Measurements from ENCODE around the gene ITPKC. TPM values are rescaled to one million over a fixed set of nuclear protein-coding genes. Genes with fewer than 3 reads are reported as not detected.

The ITPKC gene
- total RNA-seq, 4 donors from 2014 or later = 18.3 to 49.7 (median 25.1) TPM

DNA sequence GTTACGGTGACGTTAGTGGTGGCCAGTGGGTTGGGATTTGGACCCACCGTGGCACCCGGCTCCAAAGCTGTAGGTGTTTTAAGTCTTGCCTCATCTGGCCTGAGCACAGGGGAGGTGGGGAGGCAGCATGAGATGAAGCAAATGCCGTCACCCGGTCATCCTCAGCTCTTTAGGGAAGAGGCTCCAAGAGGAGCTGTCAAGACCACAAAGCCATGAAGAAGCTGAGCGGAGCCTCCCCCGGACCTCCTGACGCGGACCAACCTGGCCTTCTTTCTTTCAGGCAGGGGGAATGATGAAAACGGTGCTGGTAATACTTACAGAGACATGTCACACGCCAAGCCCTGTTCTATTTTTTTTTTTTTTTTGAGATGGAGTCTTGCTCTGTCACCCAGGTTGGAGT is 26.0 kb downstream of the ITPKC start:
- TF ChIP-seq POLR2A (IDR thresholded peaks at IDR 0.05) = no peak
- TF ChIP-seq, protein P1, sequence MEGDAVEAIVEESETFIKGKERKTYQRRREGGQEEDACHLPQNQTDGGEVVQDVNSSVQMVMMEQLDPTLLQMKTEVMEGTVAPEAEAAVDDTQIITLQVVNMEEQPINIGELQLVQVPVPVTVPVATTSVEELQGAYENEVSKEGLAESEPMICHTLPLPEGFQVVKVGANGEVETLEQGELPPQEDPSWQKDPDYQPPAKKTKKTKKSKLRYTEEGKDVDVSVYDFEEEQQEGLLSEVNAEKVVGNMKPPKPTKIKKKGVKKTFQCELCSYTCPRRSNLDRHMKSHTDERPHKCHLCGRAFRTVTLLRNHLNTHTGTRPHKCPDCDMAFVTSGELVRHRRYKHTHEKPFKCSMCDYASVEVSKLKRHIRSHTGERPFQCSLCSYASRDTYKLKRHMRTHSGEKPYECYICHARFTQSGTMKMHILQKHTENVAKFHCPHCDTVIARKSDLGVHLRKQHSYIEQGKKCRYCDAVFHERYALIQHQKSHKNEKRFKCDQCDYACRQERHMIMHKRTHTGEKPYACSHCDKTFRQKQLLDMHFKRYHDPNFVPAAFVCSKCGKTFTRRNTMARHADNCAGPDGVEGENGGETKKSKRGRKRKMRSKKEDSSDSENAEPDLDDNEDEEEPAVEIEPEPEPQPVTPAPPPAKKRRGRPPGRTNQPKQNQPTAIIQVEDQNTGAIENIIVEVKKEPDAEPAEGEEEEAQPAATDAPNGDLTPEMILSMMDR (IDR thresholded peaks at IDR 0.05) = no peak
- H3K9me3 ChIP-seq = no peaks in the 10 kb centered on the region

DNA sequence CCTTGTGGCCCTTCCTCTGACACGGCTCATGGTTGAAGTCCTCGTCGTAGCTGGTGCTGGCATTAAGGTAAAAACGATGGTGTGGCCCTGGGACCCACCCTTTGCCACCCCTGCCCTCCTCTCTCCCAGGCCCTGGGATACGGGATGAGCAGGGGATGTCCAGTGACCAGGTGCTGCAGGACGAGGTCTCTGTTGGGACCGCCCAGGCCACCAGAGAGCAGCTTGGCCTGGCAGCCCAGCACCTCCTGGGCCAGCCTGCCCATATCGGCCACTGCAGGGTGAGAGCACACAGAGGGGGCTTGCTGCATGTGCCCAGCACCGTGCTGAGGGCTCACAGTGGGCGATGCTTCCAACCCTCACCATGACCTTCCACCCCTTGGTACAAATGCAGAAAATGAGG is 27.0 kb downstream of the ITPKC start:
- H3K27ac ChIP-seq = peak overlapping the region in 2 of 3 donors; percentile 52 to 60
- intact Hi-C loops (cut with DNase I) = no loop called here
- no peak overlapping the region for H3K4me3 ChIP-seq (replicated peaks in 1 of 3)
- no peaks in the 10 kb centered on the region for H3K9me3 ChIP-seq
- DNase-seq = no peak
- peaks cover 14 to 15% of the 10 kb centered on the region in 2 donors for H3K4me1 ChIP-seq
- 94 to 96% methylated on average over 6 to 8 of the region's 10 CpGs for WGBS, 2 donors
- TF ChIP-seq POLR2A (IDR thresholded peaks at IDR 0.05) = no peak
- TF ChIP-seq, protein P1 (IDR thresholded peaks at IDR 0.05) = no peak
- no peaks in the 10 kb centered on the region for H3K27me3 ChIP-seq
- H3K36me3 ChIP-seq = peaks cover 16% of the 10 kb centered on the region in 2 donors

More for the DNA sequence above, 26.0 kb downstream of the ITPKC start:
- intact Hi-C loops (cut with DNase I) = no loop called here
- H3K27ac ChIP-seq = no peak overlapping the region
- no peak overlapping the region for H3K4me3 ChIP-seq (replicated peaks in 1 of 3)
- H3K27me3 ChIP-seq = no peaks in the 10 kb centered on the region
- DNase-seq = no peak
- H3K36me3 ChIP-seq = peaks cover 18 to 25% of the 10 kb centered on the region in 2 donors
- WGBS, 2 donors = 91 to 95% methylated on average over 8 to 12 of the region's 12 CpGs
- H3K4me1 ChIP-seq = peaks cover 14 to 15% of the 10 kb centered on the region in 2 donors

DNA sequence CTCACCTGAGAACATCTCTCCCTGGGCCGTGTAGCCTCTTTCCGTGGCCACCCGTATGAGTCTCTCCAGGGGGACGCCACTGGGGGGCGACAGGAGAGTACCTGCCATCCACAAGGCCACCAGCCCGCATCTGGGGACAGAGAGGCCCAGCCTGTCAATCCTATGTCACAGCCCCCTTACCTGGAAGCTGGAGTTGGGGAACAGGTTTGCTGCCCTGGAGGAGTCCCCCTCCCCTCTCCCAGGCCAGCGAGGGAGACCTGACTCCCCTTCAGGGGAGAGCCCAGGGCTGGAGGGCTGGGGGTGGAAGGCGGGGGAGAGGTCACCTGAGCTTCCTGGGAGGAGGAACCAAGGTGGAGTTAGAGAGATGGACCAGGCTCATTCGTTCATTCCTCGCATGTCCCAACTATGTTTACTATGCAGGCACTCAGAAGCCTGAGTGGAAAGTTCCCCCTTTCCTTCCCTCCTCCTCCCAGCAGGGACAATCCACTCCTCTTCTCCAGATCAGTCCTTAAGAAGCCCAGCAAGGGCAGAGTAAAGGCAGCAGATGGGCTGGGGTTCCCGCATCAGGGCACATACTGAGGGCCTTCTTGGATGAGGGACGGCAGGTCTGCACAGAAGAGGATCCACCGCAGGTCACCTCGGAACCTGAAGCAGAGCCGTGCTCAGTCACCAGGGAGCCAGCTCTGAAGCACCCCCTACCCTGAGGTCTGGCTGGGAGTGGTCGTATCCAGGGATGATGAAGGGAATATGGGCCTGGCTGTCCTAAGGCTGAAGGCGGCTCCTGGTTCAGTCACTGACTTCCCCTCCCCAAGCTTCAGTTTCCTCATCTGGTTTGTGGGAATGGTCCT is 27.9 kb downstream of the ITPKC start:
- TF ChIP-seq POLR2A (IDR thresholded peaks at IDR 0.05) = no peak
- TF ChIP-seq, protein P1 (IDR thresholded peaks at IDR 0.05) = peak in 3 of 6 experiments; percentile 15 to 24 (median 21)
- H3K27me3 ChIP-seq = no peaks in the 10 kb centered on the region
- intact Hi-C loops (cut with DNase I) = no loop called here
- peaks cover 7% of the 10 kb centered on the region in 2 donors for H3K36me3 ChIP-seq
- H3K4me3 ChIP-seq (replicated peaks in 1 of 3) = no peak overlapping the region
- H3K9me3 ChIP-seq = no peaks in the 10 kb centered on the region
- WGBS, 2 donors = 50 to 53% methylated on average over 6 to 11 of the region's 17 CpGs
- DNase-seq = peak; percentile 62 to 68
- peak overlapping the region; percentile 52 to 60 (median 57) for H3K27ac ChIP-seq
- peaks cover 22 to 24% of the 10 kb centered on the region in 2 donors for H3K4me1 ChIP-seq

DNA sequence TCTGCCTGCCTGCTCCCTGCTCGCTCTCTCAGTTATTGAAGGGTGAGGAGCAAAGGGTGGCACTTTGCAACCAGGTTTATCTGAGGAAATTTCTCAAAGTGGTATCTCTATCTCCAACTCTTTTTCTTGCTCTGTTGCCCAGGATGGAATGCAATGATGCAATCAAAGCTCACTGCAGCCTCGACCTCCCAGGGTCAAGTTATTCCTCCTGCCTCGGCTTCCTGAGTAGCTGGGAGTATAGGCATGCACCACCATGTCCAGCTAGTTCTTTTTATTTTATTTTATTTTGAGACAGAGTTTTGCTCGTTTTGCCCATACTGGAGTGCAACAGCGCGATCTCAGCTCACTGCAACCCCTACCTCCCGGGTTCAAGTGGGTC is 28.5 kb downstream of the ITPKC start:
- intact Hi-C loops (cut with DNase I) = no loop called here

More for the DNA sequence above, 28.5 kb downstream of the ITPKC start:
- Histone ChIP-seq H3K4me1 (peaks cover 24 to 25% of the 10 kb centered on the region in 2 donors), H3K27me3 (no peaks in the 10 kb centered on the region), H3K27ac (peak overlapping the region; percentile 52 to 60 (median 57)), H3K4me3 (replicated peaks in 1 of 3) (no peak overlapping the region), H3K36me3 (peaks cover under 1 to 3% of the 10 kb centered on the region in 2 donors), H3K9me3 (no peaks in the 10 kb centered on the region)
- peak in 1 of 2 donors; percentile 42 for DNase-seq
- TF ChIP-seq, protein P1 (IDR thresholded peaks at IDR 0.05) = no peak
- no peak for TF ChIP-seq POLR2A (IDR thresholded peaks at IDR 0.05)
- 64 to 71% methylated on average over 7 of the region's 7 CpGs for WGBS, 2 donors
